ENCODE measurements around the gene SCO2. TPM values are rescaled to one million over a fixed set of nuclear protein-coding genes. Genes with fewer than 3 reads are reported as not detected.

The SCO2 gene
- total RNA-seq, 1 donor: 2.6 TPM

DNA sequence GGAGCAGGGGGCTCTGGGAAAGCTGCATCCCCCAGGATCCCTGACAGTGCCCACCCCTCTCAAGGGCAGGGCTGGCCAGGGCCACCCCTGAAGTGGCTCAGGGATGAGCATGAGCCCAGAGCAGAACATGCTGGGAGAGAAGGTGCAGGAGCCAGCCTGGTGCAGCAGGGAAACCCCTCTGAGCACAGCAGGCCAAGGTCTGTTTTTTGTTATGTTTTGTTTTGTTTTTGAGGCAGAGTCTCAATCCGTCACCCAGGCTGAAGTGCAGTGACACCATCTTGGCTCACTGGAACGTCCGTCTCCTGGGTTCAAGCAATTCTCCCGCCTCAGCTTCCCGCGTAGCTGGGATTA is 49.8 kb downstream of the SCO2 start:
- TF ChIP-seq, protein P1, sequence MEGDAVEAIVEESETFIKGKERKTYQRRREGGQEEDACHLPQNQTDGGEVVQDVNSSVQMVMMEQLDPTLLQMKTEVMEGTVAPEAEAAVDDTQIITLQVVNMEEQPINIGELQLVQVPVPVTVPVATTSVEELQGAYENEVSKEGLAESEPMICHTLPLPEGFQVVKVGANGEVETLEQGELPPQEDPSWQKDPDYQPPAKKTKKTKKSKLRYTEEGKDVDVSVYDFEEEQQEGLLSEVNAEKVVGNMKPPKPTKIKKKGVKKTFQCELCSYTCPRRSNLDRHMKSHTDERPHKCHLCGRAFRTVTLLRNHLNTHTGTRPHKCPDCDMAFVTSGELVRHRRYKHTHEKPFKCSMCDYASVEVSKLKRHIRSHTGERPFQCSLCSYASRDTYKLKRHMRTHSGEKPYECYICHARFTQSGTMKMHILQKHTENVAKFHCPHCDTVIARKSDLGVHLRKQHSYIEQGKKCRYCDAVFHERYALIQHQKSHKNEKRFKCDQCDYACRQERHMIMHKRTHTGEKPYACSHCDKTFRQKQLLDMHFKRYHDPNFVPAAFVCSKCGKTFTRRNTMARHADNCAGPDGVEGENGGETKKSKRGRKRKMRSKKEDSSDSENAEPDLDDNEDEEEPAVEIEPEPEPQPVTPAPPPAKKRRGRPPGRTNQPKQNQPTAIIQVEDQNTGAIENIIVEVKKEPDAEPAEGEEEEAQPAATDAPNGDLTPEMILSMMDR (IDR thresholded peaks at IDR 0.05; ENCODE audit: insufficient read depth, low read depth, low read length): no peak
- DNase-seq (ENCODE audit: low read depth): no peak
- no peak overlapping the region for H3K4me3 ChIP-seq (ENCODE audit: low read depth, low read length)

DNA sequence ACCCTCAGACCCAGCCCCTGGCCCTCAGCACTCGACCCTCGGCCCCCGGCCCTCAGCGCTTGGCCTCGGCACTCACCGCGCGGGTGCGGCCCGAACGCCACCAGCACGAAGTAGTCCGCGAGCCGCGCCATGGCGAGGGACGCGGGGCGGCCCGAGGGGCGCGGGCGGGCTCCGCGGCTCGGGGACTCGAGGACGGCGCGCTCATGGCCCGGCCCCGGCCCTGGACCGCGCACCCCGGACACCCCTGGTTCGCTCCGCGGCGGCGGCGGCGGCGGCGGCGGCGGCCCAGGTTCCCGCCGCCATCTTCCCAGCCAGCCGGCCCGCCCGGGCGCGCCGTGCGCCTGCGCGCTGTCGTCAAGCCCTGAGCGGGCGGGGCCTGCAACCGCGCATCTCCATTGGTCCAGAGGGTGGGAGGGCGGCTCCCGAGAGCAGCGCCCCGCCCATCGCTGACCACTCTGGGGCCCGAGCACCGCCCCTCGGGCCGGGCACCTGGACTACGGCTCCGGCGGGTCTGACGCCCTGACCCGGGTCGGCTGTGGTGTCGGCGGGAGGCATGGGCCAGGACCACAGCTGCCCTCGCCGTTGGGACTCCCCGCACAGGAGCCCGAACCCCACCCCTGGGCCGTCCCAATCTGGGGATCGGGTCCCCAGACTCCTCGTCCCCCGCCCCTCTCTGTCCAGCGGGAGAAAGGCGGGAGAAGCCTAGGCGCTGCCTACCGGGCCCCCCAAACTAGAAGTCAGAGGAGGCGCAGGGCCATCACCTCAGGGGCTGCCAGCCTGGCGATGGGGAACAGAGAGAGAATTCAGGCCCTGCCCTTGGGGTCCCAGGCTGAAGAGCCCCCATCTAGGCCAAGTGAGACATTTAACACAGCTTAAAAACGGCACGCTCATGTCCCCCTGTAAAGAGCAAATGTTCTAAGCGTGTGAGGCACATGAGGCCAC is 50.4 kb downstream of the SCO2 start, which contains the start of gene SBF1:
Gene SBF1, minus strand, starts transcription at position 326 of the 942 bp plus-strand sequence. Its CDS starts 195 bp downstream, at position 131.
- DNase-seq (ENCODE audit: low read depth): peak; percentile 88
- TF ChIP-seq, protein P1 (IDR thresholded peaks at IDR 0.05; ENCODE audit: insufficient read depth, low read depth, low read length): no peak

DNA sequence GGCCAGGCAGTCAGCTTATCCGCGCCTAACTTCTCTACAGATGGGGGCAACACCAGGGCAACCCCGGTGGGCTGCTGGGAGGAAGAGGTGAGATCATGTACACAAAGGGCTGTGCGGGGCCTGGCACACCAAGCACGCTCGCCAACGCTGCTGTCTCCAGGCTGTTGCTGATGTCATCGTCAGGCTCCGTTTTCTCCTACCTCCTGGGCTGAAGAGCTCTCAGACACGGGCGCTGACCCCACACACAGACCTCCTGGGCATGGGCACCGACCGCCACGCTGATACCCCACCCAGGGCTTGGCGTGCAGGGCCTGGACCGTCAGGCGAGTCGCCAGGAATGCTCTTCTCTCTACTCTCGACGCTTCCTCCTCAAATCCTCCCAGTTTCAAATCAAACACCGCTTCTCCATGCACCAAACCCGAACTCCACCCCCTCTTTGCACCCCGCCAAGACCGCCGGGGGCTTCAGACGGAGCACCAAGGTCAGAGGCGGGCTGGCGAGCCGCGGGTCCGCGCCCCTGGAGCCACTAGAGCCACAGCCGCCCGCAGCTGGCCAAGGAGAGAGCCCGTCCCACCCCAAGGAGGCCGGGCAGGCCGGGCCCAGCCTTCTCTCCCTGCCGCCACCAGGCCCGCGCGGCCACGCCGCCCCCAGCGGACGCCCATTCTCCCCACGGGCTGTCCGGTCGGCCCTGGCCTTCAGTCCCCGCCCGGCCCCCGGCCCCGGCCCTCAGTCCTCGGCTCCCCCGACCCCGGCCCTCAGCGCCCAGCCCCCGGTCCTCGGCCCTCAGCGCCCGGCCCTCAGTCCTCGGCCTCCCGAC is 51.3 kb downstream of the SCO2 start:
- peak; percentile 60 for DNase-seq (ENCODE audit: low read depth)

More for the DNA sequence above, 50.4 kb downstream of the SCO2 start, which contains the start of gene SBF1:
- H3K4me3 ChIP-seq (ENCODE audit: low read depth, low read length): peak within 1 kb of the TSS; percentile 65

More for the DNA sequence above, 51.3 kb downstream of the SCO2 start:
- H3K4me3 ChIP-seq (ENCODE audit: low read depth, low read length): peak overlapping the region; percentile 65
- TF ChIP-seq, protein P1 (IDR thresholded peaks at IDR 0.05; ENCODE audit: insufficient read depth, low read depth, low read length): no peak

Other genes with a start within 250 kb of the SCO2 start
- gene PLXNB2, start 218.0 kb downstream of the SCO2 start, total RNA-seq: 148 and 168 TPM in 2 replicates
- 2.3 and 2.6 TPM in 2 replicates for gene DENND6B, start 198.6 kb downstream of the SCO2 start, total RNA-seq
- 54.0 and 62.2 TPM in 2 replicates for gene PPP6R2, start 182.3 kb downstream of the SCO2 start, total RNA-seq
- 75.1 and 82.8 TPM in 2 replicates for gene SBF1, start 50.6 kb downstream of the SCO2 start, total RNA-seq
- gene ADM2, start 44.1 kb downstream of the SCO2 start, total RNA-seq: 2.6 and 5.8 TPM in 2 replicates
- 0.32 TPM in 1 of 2 replicates, not detected in the other for gene MIOX, start 38.7 kb downstream of the SCO2 start, total RNA-seq
- 50.1 and 52.5 TPM in 2 replicates for gene LMF2, start 17.9 kb downstream of the SCO2 start, total RNA-seq
- gene NCAPH2, start 17.4 kb downstream of the SCO2 start, total RNA-seq: 27.2 and 35.4 TPM in 2 replicates
- gene TYMP, start 4.4 kb upstream of the SCO2 start, total RNA-seq: 16.0 and 21.6 TPM in 2 replicates
- 0.32 TPM in 1 of 2 replicates, not detected in the other for gene KLHDC7B, start 20.3 kb upstream of the SCO2 start, total RNA-seq
- not detected in 2 replicates for gene SYCE3, start 37.3 kb upstream of the SCO2 start, total RNA-seq
- gene CPT1B, start 52.8 kb upstream of the SCO2 start, total RNA-seq: 3.2 and 3.9 TPM in 2 replicates
- 18.1 and 24.5 TPM in 2 replicates for gene CHKB, start 57.3 kb upstream of the SCO2 start, total RNA-seq
- gene MAPK8IP2, start 75.2 kb upstream of the SCO2 start, total RNA-seq: 0.32 and 0.43 TPM in 2 replicates
- 9.9 and 19.0 TPM in 2 replicates for gene ARSA, start 102.6 kb upstream of the SCO2 start, total RNA-seq
- gene SHANK3, start 147.2 kb upstream of the SCO2 start, total RNA-seq: 0.64 and 0.86 TPM in 2 replicates
- not detected in 2 replicates for gene ACR, start 212.6 kb upstream of the SCO2 start, total RNA-seq